PC-3 (cell line): ENCODE data around the gene MPP1.

Experiments used
- CTCF ChIP-seq: fragments of 300-600 bp; sonication (generic); conservative IDR thresholded peaks from 2 replicates; pipeline ENCODE4 v1.5.1; 2017; ENCODE audit warnings: antibody characterized with exemption, low read depth, mild to moderate bottlenecking, low read length
- EZH2 ChIP-seq: fragments of 300-600 bp; sonication (generic); IDR thresholded peaks from one replicate; pipeline ENCODE4 v1.6.1; 2017; ENCODE audit warnings: antibody characterized with exemption, mild to moderate bottlenecking, low read length; ENCODE audit not compliant: unreplicated experiment
- EZH2phosphoT487 ChIP-seq: fragments of 300-600 bp; sonication (generic); IDR thresholded peaks from 2 replicates; pipeline ENCODE4 v1.6.1; 2018; ENCODE audit warnings: mild to moderate bottlenecking, antibody characterized with exemption, low read length, borderline replicate concordance

DNA sequence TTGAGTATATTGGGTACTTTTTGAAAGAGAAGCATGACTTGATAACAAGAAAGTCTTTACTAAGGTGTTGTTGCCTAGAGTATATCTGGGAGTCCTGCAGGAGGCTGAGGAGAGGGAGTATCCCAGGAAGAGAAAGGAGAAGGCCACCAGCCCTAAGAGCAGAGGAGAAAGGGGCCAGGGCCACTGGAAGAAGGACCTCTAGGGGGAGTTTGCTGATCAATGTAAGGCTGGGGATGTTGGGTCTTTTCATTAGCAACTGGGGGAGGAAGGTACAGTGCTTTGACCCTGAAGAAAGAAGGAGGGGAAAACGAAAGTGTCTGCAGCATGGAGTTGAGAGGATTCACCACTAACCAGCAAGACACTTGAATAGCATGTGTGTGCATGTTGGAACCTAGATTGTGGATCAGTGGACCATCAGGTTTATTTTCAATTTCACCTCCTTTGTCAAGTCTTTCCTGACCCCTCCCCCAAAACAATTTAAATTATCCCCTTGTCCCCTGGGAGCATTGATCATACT lies 24.7 kb upstream of the MPP1 start:
- TF ChIP-seq EZH2phosphoT487, result no peak
- no peak for TF ChIP-seq CTCF
- TF ChIP-seq EZH2, result no peak
